B cell (primary cell): ENCODE data around the gene RIC8A.

Experiments used
- EZH2 ChIP-seq: IDR thresholded peaks from 2 replicates; pipeline ENCODE4 v1.6.1; 2012; ENCODE audit warnings: borderline replicate concordance, low read depth, mild to moderate bottlenecking, moderate library complexity, low read length; ENCODE audit not compliant: insufficient read depth, poor library complexity, severe bottlenecking
- TF ChIP-seq, protein P1 (sequence below): fragments of 200-600 bp; IDR thresholded peaks from one replicate; pipeline ENCODE4 v1.8.0; 2022; ENCODE audit warnings: antibody characterized with exemption, mild to moderate bottlenecking

GRCh38 chr11:215581-216037 is 8.1 kb downstream of the RIC8A start:
- TF ChIP-seq, protein P1, sequence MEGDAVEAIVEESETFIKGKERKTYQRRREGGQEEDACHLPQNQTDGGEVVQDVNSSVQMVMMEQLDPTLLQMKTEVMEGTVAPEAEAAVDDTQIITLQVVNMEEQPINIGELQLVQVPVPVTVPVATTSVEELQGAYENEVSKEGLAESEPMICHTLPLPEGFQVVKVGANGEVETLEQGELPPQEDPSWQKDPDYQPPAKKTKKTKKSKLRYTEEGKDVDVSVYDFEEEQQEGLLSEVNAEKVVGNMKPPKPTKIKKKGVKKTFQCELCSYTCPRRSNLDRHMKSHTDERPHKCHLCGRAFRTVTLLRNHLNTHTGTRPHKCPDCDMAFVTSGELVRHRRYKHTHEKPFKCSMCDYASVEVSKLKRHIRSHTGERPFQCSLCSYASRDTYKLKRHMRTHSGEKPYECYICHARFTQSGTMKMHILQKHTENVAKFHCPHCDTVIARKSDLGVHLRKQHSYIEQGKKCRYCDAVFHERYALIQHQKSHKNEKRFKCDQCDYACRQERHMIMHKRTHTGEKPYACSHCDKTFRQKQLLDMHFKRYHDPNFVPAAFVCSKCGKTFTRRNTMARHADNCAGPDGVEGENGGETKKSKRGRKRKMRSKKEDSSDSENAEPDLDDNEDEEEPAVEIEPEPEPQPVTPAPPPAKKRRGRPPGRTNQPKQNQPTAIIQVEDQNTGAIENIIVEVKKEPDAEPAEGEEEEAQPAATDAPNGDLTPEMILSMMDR: no peak
- no peak for TF ChIP-seq EZH2
